ENCODE data around the gene KBTBD8.

GRCh38 chr3:66996696-66997095, 1.4 kb upstream of the KBTBD8 start:
- TF ChIP-seq CTCF (IDR thresholded peaks at IDR 0.05; ENCODE audit: low read depth, low read length, missing input control): no peak
- no peak for TF ChIP-seq JUND (IDR thresholded peaks at IDR 0.05)
- TF ChIP-seq NR2F2 (IDR thresholded peaks at IDR 0.05): no peak
- TF ChIP-seq TAF1 (conservative IDR thresholded peaks at IDR 0.05): no peak
- TF ChIP-seq GABPA (IDR thresholded peaks at IDR 0.05 in 1 of 2, conservative IDR thresholded peaks at IDR 0.05 in 1 of 2): no peak
- TF ChIP-seq RAD21 (IDR thresholded peaks at IDR 0.05): no peak
- no peak for TF ChIP-seq SP1 (IDR thresholded peaks at IDR 0.05)
- TF ChIP-seq MAX (IDR thresholded peaks at IDR 0.05): no peak
- TF ChIP-seq REST (IDR thresholded peaks at IDR 0.05): no peak
- no peak for TF ChIP-seq FOXA1 (IDR thresholded peaks at IDR 0.05)
